Measurements from ENCODE around the gene CEPT1.
"Not testable (repeated sequence)": the region's sequence is repeated elsewhere in the genome, so short reads cannot be mapped to it uniquely, and the experiment has no call there.

DNA sequence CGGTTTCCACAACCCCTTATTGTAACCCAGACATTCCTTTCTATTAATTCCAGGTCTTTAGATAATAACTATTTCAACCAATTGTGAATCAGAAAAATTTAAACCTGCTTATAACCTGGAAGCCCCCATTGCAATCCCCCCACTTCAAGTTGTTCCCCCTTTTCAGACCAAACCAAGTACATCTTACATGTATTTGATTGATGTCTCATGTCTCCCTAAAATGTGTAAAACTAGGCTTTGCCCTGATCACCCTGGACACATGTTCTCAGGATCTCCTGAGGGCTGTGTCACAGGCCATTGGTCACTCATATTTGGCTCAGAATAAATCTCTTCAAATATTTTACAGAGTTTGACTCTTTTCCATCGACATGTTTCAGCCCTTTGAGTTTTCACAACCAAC lies 75.3 kb downstream of the CEPT1 start:
- TF ChIP-seq, protein P1, sequence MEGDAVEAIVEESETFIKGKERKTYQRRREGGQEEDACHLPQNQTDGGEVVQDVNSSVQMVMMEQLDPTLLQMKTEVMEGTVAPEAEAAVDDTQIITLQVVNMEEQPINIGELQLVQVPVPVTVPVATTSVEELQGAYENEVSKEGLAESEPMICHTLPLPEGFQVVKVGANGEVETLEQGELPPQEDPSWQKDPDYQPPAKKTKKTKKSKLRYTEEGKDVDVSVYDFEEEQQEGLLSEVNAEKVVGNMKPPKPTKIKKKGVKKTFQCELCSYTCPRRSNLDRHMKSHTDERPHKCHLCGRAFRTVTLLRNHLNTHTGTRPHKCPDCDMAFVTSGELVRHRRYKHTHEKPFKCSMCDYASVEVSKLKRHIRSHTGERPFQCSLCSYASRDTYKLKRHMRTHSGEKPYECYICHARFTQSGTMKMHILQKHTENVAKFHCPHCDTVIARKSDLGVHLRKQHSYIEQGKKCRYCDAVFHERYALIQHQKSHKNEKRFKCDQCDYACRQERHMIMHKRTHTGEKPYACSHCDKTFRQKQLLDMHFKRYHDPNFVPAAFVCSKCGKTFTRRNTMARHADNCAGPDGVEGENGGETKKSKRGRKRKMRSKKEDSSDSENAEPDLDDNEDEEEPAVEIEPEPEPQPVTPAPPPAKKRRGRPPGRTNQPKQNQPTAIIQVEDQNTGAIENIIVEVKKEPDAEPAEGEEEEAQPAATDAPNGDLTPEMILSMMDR (conservative IDR thresholded peaks at IDR 0.05 in 1 of 2, IDR thresholded peaks at IDR 0.05 in 1 of 2; ENCODE audit: low read depth in 1 of 2, low read length in 2 of 2): not testable (repeated sequence)
- TF ChIP-seq EZH2 (IDR thresholded peaks at IDR 0.05; ENCODE audit: low read length, missing control alignments): not testable (repeated sequence)

Data from fibroblast of lung (primary cell).